HFFc6 (cell line): ENCODE measurements around the gene SLC47A2. TPM values are rescaled to one million over a fixed set of nuclear protein-coding genes. Genes with fewer than 3 reads are reported as not detected.

Source experiments
- DNase-seq: peaks from one replicate; pipeline ENCODE4 v3.0.0-alpha.2; 2018
- H3K27ac Mint-ChIP-seq: 2 replicates; pipeline ENCODE4 v1.8.0; 2020; ENCODE audit warnings: mild to moderate bottlenecking, mixed read lengths
- H3K27me3 Mint-ChIP-seq: 2 replicates; pipeline ENCODE4 v1.8.0; 2021; ENCODE audit warnings: mild to moderate bottlenecking, moderate library complexity, mixed read lengths; ENCODE audit not compliant: insufficient read depth
- H3K36me3 Mint-ChIP-seq: 2 replicates; pipeline ENCODE4 v1.8.0; 2021; ENCODE audit warnings: low read depth, mixed read lengths
- H3K4me1 Mint-ChIP-seq: 2 replicates; pipeline ENCODE4 v1.8.0; 2020; ENCODE audit warnings: low read depth, mixed read lengths
- H3K4me3 Mint-ChIP-seq: 2 replicates; pipeline ENCODE4 v1.8.0; 2020; ENCODE audit warnings: mild to moderate bottlenecking, moderate library complexity, mixed read lengths
- H3K9me3 Mint-ChIP-seq: 2 replicates; pipeline ENCODE4 v1.8.0; 2020; ENCODE audit warnings: mild to moderate bottlenecking, mixed read lengths
- total RNA-seq, 6 experiments: library from RNA; stranded (reverse); fragmentation: NEBNext Ultra II Directional; extraction: Animal tissue kit (Norgen Biotek cat#: 25700); gene quantifications; 2 replicates in 1 of 6; 3 replicates in 5 of 6; pipeline ENCODE4 v1.2.3, GENCODE V29; 2021
- TF ChIP-seq, protein P1 (sequence below): fragments of 200-600 bp; sonication (generic); IDR thresholded peaks from 2 replicates; pipeline ENCODE4 v1.5.0; 2021; ENCODE audit warnings: antibody characterized with exemption, mild to moderate bottlenecking

SLC47A2 gene
- total RNA-seq, 6 experiments from 2014 or later: not detected

DNA sequence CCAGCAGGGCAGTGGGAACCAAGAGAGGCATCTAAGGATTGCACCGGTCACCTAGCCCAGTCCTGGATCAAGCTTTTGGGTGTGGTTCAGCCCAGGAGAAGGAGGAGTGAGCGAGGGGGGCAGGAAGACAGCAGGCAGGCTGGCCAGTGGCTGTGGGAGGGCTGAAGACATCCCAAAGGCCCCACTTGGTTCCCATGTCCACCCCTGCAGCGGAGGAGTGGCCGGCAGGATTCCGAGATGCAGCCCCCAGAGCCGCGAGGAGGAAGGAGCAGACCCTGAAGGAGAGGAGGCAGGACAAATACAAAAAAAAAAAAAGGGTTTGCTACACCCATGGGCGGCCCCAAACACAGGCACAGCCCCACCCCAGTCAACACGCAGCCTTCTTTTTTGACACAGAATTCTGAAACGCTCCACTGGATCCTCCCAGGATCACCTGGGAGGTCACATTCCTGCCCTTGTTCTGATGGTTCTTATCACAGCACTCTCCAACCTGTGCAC lies 1.1 kb upstream of the SLC47A2 start:
- H3K36me3 Mint-ChIP-seq: no peaks in the 10 kb centered on the region
- DNase-seq: no peak
- no peaks in the 10 kb centered on the region for H3K9me3 Mint-ChIP-seq
- no peaks in the 10 kb centered on the region for H3K4me1 Mint-ChIP-seq
- H3K4me3 Mint-ChIP-seq: no peak overlapping the region
- H3K27me3 Mint-ChIP-seq: peaks cover 14% of the 10 kb centered on the region
- no peak overlapping the region for H3K27ac Mint-ChIP-seq
- TF ChIP-seq, protein P1, sequence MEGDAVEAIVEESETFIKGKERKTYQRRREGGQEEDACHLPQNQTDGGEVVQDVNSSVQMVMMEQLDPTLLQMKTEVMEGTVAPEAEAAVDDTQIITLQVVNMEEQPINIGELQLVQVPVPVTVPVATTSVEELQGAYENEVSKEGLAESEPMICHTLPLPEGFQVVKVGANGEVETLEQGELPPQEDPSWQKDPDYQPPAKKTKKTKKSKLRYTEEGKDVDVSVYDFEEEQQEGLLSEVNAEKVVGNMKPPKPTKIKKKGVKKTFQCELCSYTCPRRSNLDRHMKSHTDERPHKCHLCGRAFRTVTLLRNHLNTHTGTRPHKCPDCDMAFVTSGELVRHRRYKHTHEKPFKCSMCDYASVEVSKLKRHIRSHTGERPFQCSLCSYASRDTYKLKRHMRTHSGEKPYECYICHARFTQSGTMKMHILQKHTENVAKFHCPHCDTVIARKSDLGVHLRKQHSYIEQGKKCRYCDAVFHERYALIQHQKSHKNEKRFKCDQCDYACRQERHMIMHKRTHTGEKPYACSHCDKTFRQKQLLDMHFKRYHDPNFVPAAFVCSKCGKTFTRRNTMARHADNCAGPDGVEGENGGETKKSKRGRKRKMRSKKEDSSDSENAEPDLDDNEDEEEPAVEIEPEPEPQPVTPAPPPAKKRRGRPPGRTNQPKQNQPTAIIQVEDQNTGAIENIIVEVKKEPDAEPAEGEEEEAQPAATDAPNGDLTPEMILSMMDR: no peak

DNA sequence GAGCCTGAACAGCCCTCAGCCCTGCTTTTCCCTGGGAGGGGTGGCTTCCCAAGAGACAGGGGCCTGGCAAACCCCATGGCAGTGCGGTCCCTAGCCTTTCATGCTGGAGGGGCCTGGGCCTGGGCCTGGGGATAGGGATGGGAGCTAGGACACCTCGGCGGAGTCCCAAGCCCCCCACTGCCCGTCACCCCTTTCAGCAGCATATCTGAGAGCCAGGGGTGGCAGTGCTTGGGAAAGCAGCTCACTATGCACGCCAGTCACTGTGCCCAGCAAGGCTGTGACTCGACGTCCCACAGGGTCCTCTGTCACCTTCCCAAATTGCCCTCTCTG lies 612 bp upstream of the SLC47A2 start:
- H3K4me1 Mint-ChIP-seq: no peaks in the 10 kb centered on the region
- DNase-seq: no peak
- H3K27ac Mint-ChIP-seq: no peak overlapping the region
- H3K27me3 Mint-ChIP-seq: peaks cover 14% of the 10 kb centered on the region
- no peaks in the 10 kb centered on the region for H3K9me3 Mint-ChIP-seq
- TF ChIP-seq, protein P1: no peak
- H3K4me3 Mint-ChIP-seq: no peak overlapping the region
- no peaks in the 10 kb centered on the region for H3K36me3 Mint-ChIP-seq

DNA sequence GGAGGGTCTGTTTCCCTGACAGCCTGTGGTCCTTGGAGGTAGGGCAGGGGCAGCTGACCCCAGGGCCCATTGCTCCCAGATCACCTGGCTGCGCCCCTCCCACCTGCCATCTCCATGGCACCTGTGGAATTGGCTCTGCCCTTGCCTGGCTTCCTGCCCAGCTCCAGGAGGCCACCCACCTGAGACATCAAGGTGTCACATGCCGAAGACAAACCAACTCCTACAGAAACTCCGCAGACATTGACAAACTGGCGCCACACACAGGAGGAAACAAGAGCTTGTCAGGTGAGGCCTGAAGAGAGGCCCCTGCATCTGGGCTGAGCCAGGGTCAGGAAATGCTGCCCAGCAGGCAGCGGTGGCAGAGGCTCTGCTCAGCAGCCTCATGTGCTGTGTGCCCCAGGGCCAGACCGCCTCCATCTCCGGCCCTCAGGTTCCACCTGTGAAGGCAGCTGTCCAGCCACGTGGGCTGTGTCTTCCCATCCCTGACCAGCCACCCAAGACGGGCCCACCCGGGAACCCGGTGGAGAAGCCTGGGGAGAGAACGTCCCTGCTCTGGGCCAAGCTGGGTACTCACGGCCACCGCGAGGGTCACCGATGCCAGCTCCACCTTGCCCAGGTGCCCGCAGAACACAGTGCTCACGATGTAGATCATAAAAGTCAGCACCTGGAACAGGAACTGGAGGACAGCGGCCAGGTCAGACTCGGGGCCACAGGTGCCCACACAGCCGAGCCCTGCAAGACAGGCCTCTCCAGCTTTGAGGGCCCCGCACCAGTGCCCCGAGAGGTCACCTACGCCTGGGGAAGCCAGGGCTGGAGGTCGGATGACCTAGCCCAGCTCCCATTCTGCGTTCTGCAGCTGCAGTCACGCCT lies 1.6 kb downstream of the SLC47A2 start:
- Mint-ChIP-seq H3K9me3 (no peaks in the 10 kb centered on the region), H3K27ac (no peak overlapping the region), H3K27me3 (peaks cover 7% of the 10 kb centered on the region), H3K4me1 (no peaks in the 10 kb centered on the region), H3K4me3 (no peak overlapping the region), H3K36me3 (no peaks in the 10 kb centered on the region)
- TF ChIP-seq, protein P1: no peak
- no peak for DNase-seq

DNA sequence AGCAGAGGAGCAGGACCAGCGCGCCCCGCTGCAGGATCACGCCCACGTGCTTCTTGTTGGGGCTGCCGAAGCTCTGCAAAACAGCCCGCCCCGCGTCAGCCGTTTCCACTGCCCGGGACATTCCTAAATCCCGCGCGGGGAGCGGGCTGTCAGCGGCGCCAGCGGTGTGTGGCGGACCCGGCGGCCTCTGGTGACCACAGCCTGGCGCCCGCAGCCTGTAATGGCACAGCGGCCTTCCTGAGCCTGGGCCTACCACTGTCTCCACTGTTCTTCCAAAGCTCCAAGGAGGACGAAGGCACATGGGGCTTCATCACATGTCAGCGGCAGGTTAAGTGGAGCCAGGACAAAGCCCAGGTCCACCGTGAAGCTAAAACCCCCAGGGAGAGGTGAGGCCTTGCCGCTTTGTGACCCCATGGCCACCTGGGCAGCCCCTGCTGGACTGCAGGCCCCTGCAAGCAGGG lies 2.5 kb downstream of the SLC47A2 start:
- peaks cover 9% of the 10 kb centered on the region for H3K27me3 Mint-ChIP-seq
- no peaks in the 10 kb centered on the region for H3K36me3 Mint-ChIP-seq
- TF ChIP-seq, protein P1: no peak
- H3K4me3 Mint-ChIP-seq: no peak overlapping the region
- no peaks in the 10 kb centered on the region for H3K9me3 Mint-ChIP-seq
- no peak for DNase-seq
- no peak overlapping the region for H3K27ac Mint-ChIP-seq
- no peaks in the 10 kb centered on the region for H3K4me1 Mint-ChIP-seq

DNA sequence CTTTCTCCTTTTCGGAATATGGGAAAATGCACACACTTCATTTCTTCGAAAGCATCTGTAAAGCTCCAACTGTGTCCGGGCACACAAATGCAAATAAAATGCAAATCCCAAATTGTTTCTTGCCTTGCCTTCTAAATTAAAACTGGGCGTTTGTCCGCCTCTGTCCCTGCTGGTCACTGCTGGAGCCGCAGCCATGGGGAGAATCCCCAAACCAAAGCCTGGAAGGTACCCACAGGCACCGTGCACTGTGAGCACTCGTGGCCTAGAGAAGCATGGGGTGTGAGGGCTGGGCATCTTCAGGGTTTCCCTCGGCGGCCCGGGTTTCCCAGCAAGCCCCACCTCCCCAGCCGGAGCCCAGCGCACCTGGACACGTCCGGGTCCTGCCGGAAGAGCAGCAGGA lies 2.9 kb downstream of the SLC47A2 start:
- H3K4me3 Mint-ChIP-seq: no peak overlapping the region
- TF ChIP-seq, protein P1: peak; percentile 52
- H3K27ac Mint-ChIP-seq: no peak overlapping the region
- peaks cover 10% of the 10 kb centered on the region for H3K27me3 Mint-ChIP-seq
- no peak for DNase-seq
- H3K4me1 Mint-ChIP-seq: no peaks in the 10 kb centered on the region
- no peaks in the 10 kb centered on the region for H3K36me3 Mint-ChIP-seq
- H3K9me3 Mint-ChIP-seq: no peaks in the 10 kb centered on the region
